NOMO-1 (cell line): Measurements from ENCODE around the gene DDR2.
"Not testable (repeated sequence)": the region's sequence is repeated elsewhere in the genome, so short reads cannot be mapped to it uniquely, and the experiment has no call there.

Experiments used
- DNase-seq, 2 experiments: peaks; one replicate each; lab custom pipeline; 2025; ENCODE audit not compliant: unreplicated experiment in 2 of 2; lab: John Stamatoyannopoulos, UW

The DDR2 gene

DNA sequence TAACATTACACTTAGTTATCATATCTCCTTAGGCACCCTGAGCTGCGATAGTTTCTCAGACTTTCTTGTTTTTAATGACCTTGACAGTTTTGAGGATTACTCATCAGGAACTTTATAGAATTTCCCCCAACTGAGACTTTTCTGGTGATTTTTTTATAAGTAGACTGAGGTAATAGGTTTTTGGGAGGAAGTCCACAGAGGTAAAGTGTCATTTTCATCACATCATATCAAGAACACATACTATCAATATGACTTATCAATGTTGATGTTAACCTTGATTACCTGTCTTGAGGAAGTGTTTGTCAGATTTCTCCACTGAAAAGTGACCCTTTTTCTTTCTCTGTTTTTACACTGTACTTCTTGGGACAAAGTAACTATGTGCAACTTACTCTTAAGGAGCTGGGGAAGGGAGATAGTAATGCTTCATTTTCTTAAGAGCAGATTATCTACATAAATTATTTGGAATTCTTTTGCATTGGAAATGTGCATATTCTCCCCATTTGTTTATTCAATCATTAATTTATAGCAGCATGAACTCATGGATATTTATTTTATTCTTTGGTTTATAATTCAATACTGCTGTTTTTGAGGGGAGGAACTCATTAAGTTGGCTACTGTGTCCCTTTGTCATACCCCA lies 85.4 kb downstream of the DDR2 start:
- DNase-seq: no peak

DNA sequence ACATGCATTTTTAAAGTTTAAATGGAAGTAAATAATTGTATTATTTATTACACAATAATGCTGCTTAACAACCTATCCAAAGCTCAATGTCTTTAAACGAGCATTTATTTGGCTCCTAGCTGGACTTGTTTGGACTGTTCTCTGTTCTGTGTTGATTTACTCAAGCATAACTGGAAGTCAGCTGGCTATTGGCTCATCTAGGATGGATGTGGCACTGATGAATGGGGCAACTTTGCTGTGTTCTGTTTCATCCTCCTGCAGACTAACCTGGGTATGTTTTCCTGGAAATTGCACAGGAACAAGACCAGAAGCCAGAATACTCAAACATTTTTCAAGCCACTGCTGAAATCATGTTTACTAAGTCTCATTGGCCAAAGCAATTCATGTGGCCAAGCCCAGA lies 87.4 kb downstream of the DDR2 start:
- DNase-seq: no peak

GRCh38 chr1:162720996-162721395 lies 88.7 kb downstream of the DDR2 start:
- DNase-seq: no peak

DNA sequence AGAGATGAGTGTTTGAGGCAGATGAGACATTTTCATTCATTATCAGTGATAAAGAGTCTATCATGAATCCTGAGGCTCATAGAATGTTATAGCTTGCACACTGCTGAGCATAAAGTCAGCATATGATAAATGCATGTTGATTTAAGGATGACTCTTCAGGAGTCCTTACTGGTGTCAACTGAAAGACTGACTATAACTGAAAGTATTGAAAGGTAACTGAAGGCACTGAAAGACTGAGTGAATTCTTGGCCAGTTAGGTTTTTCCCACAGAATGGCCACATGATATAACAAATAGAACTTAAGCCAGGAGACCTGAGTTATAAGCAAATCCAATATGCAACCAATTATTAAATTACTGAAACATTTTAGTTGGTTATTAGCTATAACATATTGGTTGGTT lies 89.2 kb downstream of the DDR2 start:
- DNase-seq: no peak

- DNase-seq: no peak
Observed at GRCh38 chr1:162722036-162722435, 89.8 kb downstream of the DDR2 start.

DNA sequence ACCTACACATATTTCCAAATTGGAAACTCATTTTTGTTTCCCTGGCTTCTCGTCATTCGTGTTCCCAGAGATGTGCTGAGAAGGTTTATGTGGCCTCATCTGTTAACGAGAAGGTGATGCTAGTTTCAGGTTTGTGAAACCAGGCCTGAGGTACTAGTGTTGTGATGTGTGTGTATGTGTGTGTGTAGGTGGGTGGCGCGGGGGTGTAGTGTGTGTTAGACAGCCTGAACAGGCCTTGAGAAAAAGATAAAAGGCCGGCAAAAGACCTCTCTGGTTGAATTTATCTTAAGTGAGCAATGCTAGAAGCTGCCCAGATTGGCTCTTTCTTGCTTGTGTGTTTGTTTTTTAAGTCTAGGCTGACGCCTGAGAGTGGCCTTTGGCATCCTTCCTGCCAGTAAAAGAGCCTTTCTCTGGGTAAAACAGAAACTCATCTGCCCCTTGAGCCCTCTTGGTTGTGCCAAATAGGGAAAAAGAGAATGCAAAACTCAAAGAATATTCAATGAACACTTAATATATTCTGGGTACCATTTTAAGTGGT lies 92.4 kb downstream of the DDR2 start:
- no peak for DNase-seq

DNA sequence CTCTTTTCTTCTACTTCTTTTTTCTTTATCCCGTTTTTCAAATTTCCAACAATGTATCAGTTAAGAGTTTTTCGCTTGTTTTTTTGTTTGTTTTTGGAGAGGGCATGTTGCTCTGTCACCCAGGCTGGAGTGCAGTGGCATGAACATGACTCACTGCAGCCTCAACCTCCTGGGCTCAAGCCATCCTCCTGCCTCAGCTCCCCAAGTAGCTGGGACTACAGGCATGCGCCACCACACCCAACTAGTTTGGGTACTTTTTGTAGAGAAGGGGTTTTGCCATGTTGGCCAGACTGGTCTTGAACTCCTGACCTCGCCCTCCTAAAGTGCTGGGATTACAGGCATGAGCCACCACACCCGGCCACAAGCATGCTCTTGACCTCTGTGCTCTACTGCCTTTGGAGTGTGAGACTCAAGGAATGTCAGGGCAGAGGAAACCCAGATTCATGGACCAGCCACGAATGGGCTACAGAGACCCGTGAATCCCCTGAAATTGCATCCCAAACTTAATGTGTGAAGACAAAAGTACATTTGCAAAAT lies 93.1 kb downstream of the DDR2 start:
- DNase-seq: no peak

DNA sequence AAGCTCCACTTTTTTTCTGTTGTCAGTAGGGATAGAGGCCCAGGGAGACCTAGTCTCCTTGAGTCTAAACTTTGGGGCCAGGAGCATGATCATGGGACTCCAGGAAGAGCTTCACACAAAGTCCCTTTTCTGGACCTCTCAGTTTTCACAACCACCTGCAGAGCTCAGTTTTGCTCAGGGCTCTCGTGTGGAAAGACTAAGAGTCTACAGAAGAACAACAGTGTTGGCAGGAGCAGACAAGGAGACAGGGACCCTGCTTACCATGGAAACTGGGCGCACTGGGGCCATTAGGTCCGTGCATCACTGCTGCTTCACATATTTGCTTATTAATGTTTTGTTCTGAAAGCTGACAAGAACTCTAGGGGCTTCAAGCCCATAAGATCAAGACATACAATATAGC lies 94.3 kb downstream of the DDR2 start:
- DNase-seq: peak in 1 of 2 experiments; percentile 8

- not testable (repeated sequence) for DNase-seq
Observed at GRCh38 chr1:162727493-162727892, 95.2 kb downstream of the DDR2 start.

- no peak for DNase-seq
Observed at GRCh38 chr1:162728573-162728972, 96.3 kb downstream of the DDR2 start.

- not testable (repeated sequence) for DNase-seq
Observed at GRCh38 chr1:162729195-162729774, 97.0 kb downstream of the DDR2 start.

- DNase-seq: no peak
Observed at GRCh38 chr1:162732094-162732493, 99.8 kb downstream of the DDR2 start.

GRCh38 chr1:162732566-162733335 lies 100.5 kb downstream of the DDR2 start:
- DNase-seq: no peak

- no peak for DNase-seq
Observed at GRCh38 chr1:162733336-162733590, 101.0 kb downstream of the DDR2 start.

DNA sequence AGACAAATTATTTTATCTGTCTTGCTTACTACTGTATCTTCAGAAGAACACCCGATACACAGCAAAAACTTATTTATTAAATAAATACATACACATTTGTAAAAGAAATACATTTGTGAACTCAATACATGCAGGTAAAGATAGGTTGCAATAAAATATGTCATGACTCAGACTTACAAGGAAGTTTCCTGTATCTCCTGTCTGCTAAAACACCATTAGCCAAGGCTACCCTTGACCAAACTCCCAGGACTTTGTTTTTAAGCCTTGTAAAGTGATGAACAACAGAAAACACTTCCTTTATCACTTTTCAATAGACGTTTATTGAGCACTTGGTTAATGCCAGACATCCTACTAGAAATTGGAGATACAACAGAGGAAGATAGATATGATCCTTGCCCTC lies 101.8 kb downstream of the DDR2 start:
- DNase-seq: no peak

- DNase-seq: no peak
Observed at GRCh38 chr1:162736184-162736583, 103.9 kb downstream of the DDR2 start.

DNA sequence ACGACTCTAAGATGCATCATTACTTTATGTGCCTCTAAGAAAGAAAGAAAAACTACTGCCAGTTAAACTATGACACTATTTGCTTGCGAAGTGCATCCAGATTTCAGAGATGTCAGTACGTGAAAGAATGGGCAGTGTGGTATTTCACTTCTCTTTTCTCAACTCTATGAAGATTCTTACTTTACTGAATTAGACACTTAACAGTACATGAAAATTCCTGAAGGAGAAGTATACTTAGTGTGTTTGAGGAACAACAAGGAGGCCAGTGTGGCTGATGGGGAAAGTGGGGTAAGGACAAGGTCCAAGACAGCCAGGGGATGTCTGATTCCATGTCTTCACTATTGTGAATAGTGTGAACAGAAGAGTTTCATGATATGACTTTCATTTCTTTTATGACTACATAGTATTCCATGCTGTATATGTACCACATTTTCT lies 104.4 kb downstream of the DDR2 start:
- DNase-seq: peak in 1 of 2 experiments; percentile 15

DNA sequence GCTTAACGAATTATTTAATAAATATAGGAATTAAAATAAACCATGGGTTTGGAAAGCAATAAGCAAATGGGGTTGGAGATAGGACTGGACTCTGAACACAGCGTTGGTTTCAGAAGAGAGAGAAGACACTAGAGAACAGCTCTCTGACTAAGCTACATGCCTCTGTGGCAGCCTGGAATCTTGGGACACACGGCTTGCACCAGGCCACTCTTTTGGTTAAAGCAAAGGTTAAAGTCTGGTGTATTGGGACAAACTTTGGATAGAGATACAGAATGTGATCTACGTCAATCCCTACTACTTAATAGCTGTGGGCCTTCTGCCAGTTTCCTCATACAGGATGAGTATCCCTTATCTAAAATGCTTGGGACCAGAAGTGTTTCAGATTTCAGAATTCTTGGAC lies 108.5 kb downstream of the DDR2 start:
- DNase-seq: no peak

DNA sequence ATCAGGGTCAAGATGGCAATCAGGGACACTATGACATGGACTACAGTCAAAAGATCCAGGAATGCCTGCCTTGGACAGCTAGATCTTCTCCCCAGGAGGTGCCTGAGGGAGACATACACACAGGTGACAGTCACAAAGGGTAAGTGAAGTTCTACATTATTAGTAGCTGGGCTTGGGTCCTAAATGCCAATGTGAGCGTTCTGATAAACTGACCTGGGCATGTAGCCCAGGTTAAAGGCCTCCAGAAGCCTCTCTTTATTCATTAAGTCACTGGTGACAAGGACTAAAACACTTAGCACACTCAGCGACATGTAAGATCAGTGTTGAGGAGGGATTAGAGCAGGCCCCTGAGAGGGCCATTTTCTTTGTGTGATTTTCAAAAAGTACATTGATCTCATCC lies 109.3 kb downstream of the DDR2 start:
- DNase-seq: no peak

DNA sequence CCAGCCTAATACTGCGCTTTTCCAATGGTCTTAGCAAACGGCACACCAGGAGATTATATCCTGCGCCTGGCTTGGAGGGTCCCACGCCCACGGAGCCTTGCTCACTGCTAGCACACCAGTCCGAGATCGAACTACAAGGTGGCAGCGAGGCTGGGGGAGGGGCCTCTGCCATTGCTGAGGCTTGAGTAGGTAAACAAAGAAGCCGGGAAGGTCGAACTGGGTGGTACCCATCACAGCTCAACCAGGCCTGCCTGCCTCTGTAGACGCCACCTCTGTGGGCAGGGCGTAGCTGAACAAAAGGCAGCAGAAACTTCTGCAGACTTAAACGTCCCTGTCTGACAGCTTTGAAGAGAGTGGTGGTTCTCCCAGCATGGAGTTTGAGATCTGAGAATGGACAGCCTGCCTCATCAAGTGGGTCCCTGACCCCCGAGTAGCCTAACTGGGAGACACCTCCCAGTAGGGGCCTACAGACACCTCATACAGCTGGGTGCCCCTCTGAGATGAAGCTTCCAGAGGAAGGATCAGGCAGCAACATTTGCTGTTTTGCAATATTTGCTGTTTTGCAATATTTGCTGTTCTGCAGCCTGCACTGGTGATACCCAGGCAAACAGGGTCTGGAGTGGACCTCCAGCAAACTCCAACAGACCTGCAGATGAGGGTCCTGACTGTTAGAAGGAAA lies 114.1 kb downstream of the DDR2 start:
- DNase-seq: not testable (repeated sequence)

DNA sequence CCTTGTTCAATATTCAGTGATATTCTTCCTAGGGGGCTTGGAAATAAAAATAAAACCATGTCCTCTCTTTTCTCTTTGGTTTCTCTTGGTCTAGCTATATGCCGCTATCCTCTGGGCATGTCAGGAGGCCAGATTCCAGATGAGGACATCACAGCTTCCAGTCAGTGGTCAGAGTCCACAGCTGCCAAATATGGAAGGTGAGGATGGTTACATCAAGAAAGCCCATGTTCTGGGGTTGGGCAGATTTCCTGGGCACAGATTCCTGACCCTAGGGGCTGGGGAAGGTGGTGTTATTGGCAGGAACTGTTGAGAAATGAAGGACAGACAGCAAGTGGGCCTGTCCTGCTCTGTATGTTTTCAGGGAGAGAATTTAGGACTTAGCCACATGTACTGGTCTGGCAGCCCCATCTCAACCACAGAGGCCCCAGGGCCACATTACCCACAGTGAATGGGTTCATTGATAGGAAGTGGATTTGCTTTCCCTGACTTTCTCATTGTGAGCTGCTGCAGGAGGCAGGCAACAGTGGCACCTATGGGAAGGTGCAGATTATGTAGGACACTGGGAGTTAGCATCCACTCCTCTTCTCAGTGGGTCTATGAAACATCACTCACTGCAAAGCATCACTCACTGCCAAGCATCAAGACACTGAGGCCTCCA lies 120.9 kb downstream of the DDR2 start:
- no peak for DNase-seq
